Adipocyte (in vitro differentiated cells): ENCODE results near the gene METTL14.
A peak's percentile ranks its signal among the peaks of the same experiment; 100 is the strongest.

Source experiments
- DNase-seq: peaks from one replicate; pipeline ENCODE4 v3.0.0-alpha.2; 2015; ENCODE audit warnings: low read depth
- H3K27me3 ChIP-seq: replicated peaks from 2 replicates; pipeline ENCODE4 v1.7.0; 2013; ENCODE audit warnings: mild to moderate bottlenecking, low read length, moderate library complexity; ENCODE audit not compliant: control insufficient read depth, insufficient read depth
- H3K36me3 ChIP-seq: 2 replicates; pipeline ENCODE4 v1.7.0; 2013; ENCODE audit warnings: low read length, mild to moderate bottlenecking, moderate library complexity; ENCODE audit not compliant: control insufficient read depth, insufficient read depth, severe bottlenecking
- H3K4me1 ChIP-seq: 2 replicates; pipeline ENCODE4 v1.7.0; 2013; ENCODE audit warnings: mild to moderate bottlenecking, low read length, moderate library complexity; ENCODE audit not compliant: control insufficient read depth, insufficient read depth
- H3K4me3 ChIP-seq: 2 replicates; pipeline ENCODE4 v1.7.0; 2013; ENCODE audit warnings: mild to moderate bottlenecking, low read length, moderate library complexity
- H3K9ac ChIP-seq: 2 replicates; pipeline ENCODE4 v1.7.0; 2013; ENCODE audit warnings: mild to moderate bottlenecking, low read length, moderate library complexity
- H3K9me3 ChIP-seq: 2 replicates; pipeline ENCODE4 v1.7.0; 2013; ENCODE audit warnings: mild to moderate bottlenecking, low read length, moderate library complexity; ENCODE audit not compliant: control insufficient read depth

METTL14 gene

GRCh38 chr4:118714682-118715081 is 29.5 kb downstream of the METTL14 start:
- DNase-seq: no peak
- no peak overlapping the region for H3K9ac ChIP-seq

GRCh38 chr4:118716304-118716703 is 31.1 kb downstream of the METTL14 start:
- H3K27me3 ChIP-seq: no peaks in the 10 kb centered on the region

More at GRCh38 chr4:118714682-118715081, 29.5 kb downstream of the METTL14 start:
- H3K4me3 ChIP-seq: no peak overlapping the region
- no peaks in the 10 kb centered on the region for H3K9me3 ChIP-seq
- no peaks in the 10 kb centered on the region for H3K4me1 ChIP-seq
- H3K27me3 ChIP-seq: no peaks in the 10 kb centered on the region
- H3K36me3 ChIP-seq: peaks cover 26% of the 10 kb centered on the region

GRCh38 chr4:118718511-118719170 is 33.4 kb downstream of the METTL14 start:
- peaks cover 42% of the 10 kb centered on the region for H3K36me3 ChIP-seq

More at GRCh38 chr4:118716304-118716703, 31.1 kb downstream of the METTL14 start:
- no peaks in the 10 kb centered on the region for H3K4me1 ChIP-seq
- no peak overlapping the region for H3K9ac ChIP-seq
- DNase-seq: no peak
- no peaks in the 10 kb centered on the region for H3K9me3 ChIP-seq
- peaks cover 23% of the 10 kb centered on the region for H3K36me3 ChIP-seq
- H3K4me3 ChIP-seq: no peak overlapping the region

GRCh38 chr4:118721752-118722151 is 36.6 kb downstream of the METTL14 start:
- Histone ChIP-seq H3K36me3 (peaks cover 72% of the 10 kb centered on the region), H3K4me3 (no peak overlapping the region)

More at GRCh38 chr4:118718511-118719170, 33.4 kb downstream of the METTL14 start:
- Histone ChIP-seq H3K27me3 (no peaks in the 10 kb centered on the region), H3K4me3 (no peak overlapping the region), H3K4me1 (no peaks in the 10 kb centered on the region), H3K9ac (no peak overlapping the region), H3K9me3 (no peaks in the 10 kb centered on the region)
- DNase-seq: no peak

GRCh38 chr4:118723369-118723768 is 38.2 kb downstream of the METTL14 start:
- Histone ChIP-seq H3K27me3 (no peaks in the 10 kb centered on the region), H3K4me1 (no peaks in the 10 kb centered on the region), H3K36me3 (peaks cover 86% of the 10 kb centered on the region), H3K9me3 (no peaks in the 10 kb centered on the region), H3K4me3 (no peak overlapping the region), H3K9ac (no peak overlapping the region)
- DNase-seq: no peak

More at GRCh38 chr4:118721752-118722151, 36.6 kb downstream of the METTL14 start:
- H3K9ac ChIP-seq: no peak overlapping the region
- DNase-seq: no peak
- H3K4me1 ChIP-seq: no peaks in the 10 kb centered on the region
- no peaks in the 10 kb centered on the region for H3K27me3 ChIP-seq
- no peaks in the 10 kb centered on the region for H3K9me3 ChIP-seq

GRCh38 chr4:118727360-118727759 is 42.2 kb downstream of the METTL14 start:
- no peak overlapping the region for H3K4me3 ChIP-seq
- H3K27me3 ChIP-seq: no peaks in the 10 kb centered on the region
- peaks cover 9% of the 10 kb centered on the region for H3K4me1 ChIP-seq
- DNase-seq: no peak
- no peak overlapping the region for H3K9ac ChIP-seq
- no peaks in the 10 kb centered on the region for H3K9me3 ChIP-seq
- H3K36me3 ChIP-seq: peaks cover 94% of the 10 kb centered on the region

GRCh38 chr4:118729287-118730286 is 44.4 kb downstream of the METTL14 start:
- H3K9me3 ChIP-seq: no peaks in the 10 kb centered on the region
- H3K4me3 ChIP-seq: no peak overlapping the region
- no peaks in the 10 kb centered on the region for H3K27me3 ChIP-seq
- H3K9ac ChIP-seq: no peak overlapping the region
- peaks cover 94% of the 10 kb centered on the region for H3K36me3 ChIP-seq
- DNase-seq: peak; percentile 77
- peaks cover 17% of the 10 kb centered on the region for H3K4me1 ChIP-seq

- H3K36me3 ChIP-seq: peaks cover 94% of the 10 kb centered on the region
These were observed 45.5 kb downstream of the METTL14 start for GRCh38 chr4:118730683-118731082.

GRCh38 chr4:118732591-118733330 is 47.6 kb downstream of the METTL14 start:
- peaks cover 17% of the 10 kb centered on the region for H3K4me1 ChIP-seq
- peaks cover 94% of the 10 kb centered on the region for H3K36me3 ChIP-seq
- no peaks in the 10 kb centered on the region for H3K9me3 ChIP-seq
- peak; percentile 81 for DNase-seq
- no peaks in the 10 kb centered on the region for H3K27me3 ChIP-seq
- H3K9ac ChIP-seq: no peak overlapping the region
- no peak overlapping the region for H3K4me3 ChIP-seq

More at GRCh38 chr4:118730683-118731082, 45.5 kb downstream of the METTL14 start:
- H3K9ac ChIP-seq: no peak overlapping the region
- peak; percentile 45 for DNase-seq
- H3K4me3 ChIP-seq: no peak overlapping the region
- peaks cover 17% of the 10 kb centered on the region for H3K4me1 ChIP-seq
- H3K27me3 ChIP-seq: no peaks in the 10 kb centered on the region
- H3K9me3 ChIP-seq: no peaks in the 10 kb centered on the region

GRCh38 chr4:118734491-118735205 is 49.5 kb downstream of the METTL14 start:
- Histone ChIP-seq H3K4me3 (no peak overlapping the region), H3K36me3 (peaks cover 94% of the 10 kb centered on the region), H3K9me3 (no peaks in the 10 kb centered on the region), H3K9ac (peak overlapping the region; percentile 4), H3K4me1 (peaks cover 20% of the 10 kb centered on the region), H3K27me3 (no peaks in the 10 kb centered on the region)
- DNase-seq: peak; percentile 29
